ENCODE results near the gene SKAP1.

SKAP1 gene

GRCh38 chr17:48134912-48135480 is 295.0 kb downstream of the SKAP1 start:
- no peak for DNase-seq

GRCh38 chr17:48132385-48132784 is 297.6 kb downstream of the SKAP1 start:
- DNase-seq, result no peak

GRCh38 chr17:48131216-48131824 is 298.7 kb downstream of the SKAP1 start:
- peak; percentile 67 for DNase-seq

GRCh38 chr17:48129981-48130380 is 300.0 kb downstream of the SKAP1 start:
- no peak for DNase-seq

GRCh38 chr17:48128400-48128799 is 301.6 kb downstream of the SKAP1 start:
- no peak for DNase-seq

- peak; percentile 15 for DNase-seq
Measured at GRCh38 chr17:48127371-48128051, 302.5 kb downstream of the SKAP1 start.

- no peak for DNase-seq
Measured at GRCh38 chr17:48126532-48126850, 303.5 kb downstream of the SKAP1 start.

- DNase-seq, result no peak
Measured at GRCh38 chr17:48125829-48126531, 304.0 kb downstream of the SKAP1 start.

- no peak for DNase-seq
Measured at GRCh38 chr17:48123776-48124388, 306.1 kb downstream of the SKAP1 start.

GRCh38 chr17:48123111-48123510 is 306.9 kb downstream of the SKAP1 start:
- no peak for DNase-seq

- no peak for DNase-seq
Measured at GRCh38 chr17:48122665-48123045, 307.4 kb downstream of the SKAP1 start.

GRCh38 chr17:48121923-48122664 is 307.9 kb downstream of the SKAP1 start:
- DNase-seq, result no peak

- no peak for DNase-seq
Measured at GRCh38 chr17:48113201-48113676, 316.8 kb downstream of the SKAP1 start.

GRCh38 chr17:48111937-48112241 is 318.1 kb downstream of the SKAP1 start:
- no peak for DNase-seq

GRCh38 chr17:48110761-48111160 is 319.3 kb downstream of the SKAP1 start:
- DNase-seq, result no peak

- peak; percentile 85 for DNase-seq
Measured at GRCh38 chr17:48107137-48108055, 322.6 kb downstream of the SKAP1 start, which contains the start of gene SNX11. SNX11 (plus strand) TSS chr17:48107766; CDS start chr17:48112044, 4,278 bp downstream.

- DNase-seq, result no peak
Measured at GRCh38 chr17:48106802-48107136, 323.2 kb downstream of the SKAP1 start.

- DNase-seq, result no peak
Measured at GRCh38 chr17:48104440-48104839, 325.6 kb downstream of the SKAP1 start.

- DNase-seq, result no peak
Measured at GRCh38 chr17:48102798-48103715, 327.0 kb downstream of the SKAP1 start.

GRCh38 chr17:48102043-48102750 is 327.8 kb downstream of the SKAP1 start:
- no peak for DNase-seq
